ENCODE measurements around the gene NOL6.
"Not testable (repeated sequence)": the region's sequence is repeated elsewhere in the genome, so short reads cannot be mapped to it uniquely, and the experiment has no call there.

The NOL6 gene

DNA sequence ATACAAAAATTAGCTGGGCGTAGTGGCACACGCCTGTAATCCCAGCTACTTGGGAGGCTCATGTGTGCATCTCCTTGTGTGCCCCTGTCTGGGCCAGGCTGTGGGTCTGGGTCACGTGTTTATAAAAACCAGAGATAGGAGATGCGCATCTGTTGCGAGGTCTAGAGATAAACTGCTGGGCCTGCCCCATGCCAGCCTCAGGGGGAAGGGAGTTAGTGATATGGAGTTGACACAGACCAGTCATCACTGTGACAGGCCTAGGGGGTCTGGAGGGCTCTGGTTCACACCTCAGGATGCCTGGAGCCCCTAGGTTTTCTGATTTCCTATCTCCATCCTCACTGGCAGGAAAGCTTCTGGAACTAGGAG is 19.1 kb downstream of the NOL6 start:
- not testable (repeated sequence) for ATAC-seq
- TF ChIP-seq TCF4 (CRISPR knock-in tag; IDR thresholded peaks at IDR 0.05; ENCODE audit: borderline replicate concordance): peak; percentile 78; the same call in 1 of the 2 replicates

DNA sequence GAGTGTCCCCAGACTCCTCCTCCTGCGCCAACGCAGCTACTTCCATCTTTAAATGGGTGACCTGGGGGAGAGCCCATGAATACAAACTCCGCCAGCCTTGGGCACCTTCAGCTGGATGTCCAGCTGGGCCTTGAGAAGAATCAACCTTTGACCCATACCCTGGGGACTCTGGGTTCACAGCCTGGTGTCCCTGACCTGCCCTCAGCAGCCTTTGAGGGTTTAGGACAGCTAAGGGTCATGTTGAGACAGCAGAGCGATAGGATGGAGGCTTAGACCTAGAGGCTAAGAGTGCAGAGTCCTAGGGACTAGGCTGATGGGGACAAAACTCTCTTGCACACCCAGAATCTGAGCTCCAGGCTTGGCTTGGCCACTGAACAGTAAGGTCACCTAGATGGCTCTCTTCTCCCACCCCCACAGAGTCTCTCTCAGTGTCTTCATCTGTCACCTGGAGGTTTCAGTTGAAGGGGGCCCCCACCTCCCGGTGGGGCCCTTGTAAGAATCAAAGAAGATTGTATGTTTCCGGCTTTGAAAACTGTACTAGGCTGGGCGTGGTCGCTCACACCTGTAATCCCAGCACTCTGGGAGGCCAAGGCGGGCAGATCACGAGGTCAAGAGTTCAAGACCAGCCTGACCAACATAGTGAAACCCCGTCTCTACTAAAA is 19.6 kb downstream of the NOL6 start:
- TF ChIP-seq ZFP3 (CRISPR knock-in tag; IDR thresholded peaks at IDR 0.05) (no peak), TCF4 (CRISPR knock-in tag; IDR thresholded peaks at IDR 0.05; ENCODE audit: borderline replicate concordance) (no peak), ZC3H10 (CRISPR knock-in tag; IDR thresholded peaks at IDR 0.05) (no peak), PPARA (CRISPR knock-in tag; IDR thresholded peaks at IDR 0.05; ENCODE audit: borderline replicate concordance) (no peak), ZNF70 (CRISPR knock-in tag; IDR thresholded peaks at IDR 0.05) (no peak), ARNTL (CRISPR knock-in tag; IDR thresholded peaks at IDR 0.05; ENCODE audit: borderline replicate concordance, low read depth) (no peak), SNAI2 (CRISPR knock-in tag; IDR thresholded peaks at IDR 0.05) (no peak)
- TF ChIP-seq, protein P1, sequence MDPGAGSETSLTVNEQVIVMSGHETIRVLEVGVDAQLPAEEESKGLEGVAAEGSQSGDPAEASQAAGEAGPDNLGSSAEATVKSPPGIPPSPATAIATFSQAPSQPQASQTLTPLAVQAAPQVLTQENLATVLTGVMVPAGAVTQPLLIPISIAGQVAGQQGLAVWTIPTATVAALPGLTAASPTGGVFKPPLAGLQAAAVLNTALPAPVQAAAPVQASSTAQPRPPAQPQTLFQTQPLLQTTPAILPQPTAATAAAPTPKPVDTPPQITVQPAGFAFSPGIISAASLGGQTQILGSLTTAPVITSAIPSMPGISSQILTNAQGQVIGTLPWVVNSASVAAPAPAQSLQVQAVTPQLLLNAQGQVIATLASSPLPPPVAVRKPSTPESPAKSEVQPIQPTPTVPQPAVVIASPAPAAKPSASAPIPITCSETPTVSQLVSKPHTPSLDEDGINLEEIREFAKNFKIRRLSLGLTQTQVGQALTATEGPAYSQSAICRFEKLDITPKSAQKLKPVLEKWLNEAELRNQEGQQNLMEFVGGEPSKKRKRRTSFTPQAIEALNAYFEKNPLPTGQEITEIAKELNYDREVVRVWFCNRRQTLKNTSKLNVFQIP (CRISPR knock-in tag; IDR thresholded peaks at IDR 0.05; ENCODE audit: borderline replicate concordance, low read depth): no peak
- TF ChIP-seq, protein P2, sequence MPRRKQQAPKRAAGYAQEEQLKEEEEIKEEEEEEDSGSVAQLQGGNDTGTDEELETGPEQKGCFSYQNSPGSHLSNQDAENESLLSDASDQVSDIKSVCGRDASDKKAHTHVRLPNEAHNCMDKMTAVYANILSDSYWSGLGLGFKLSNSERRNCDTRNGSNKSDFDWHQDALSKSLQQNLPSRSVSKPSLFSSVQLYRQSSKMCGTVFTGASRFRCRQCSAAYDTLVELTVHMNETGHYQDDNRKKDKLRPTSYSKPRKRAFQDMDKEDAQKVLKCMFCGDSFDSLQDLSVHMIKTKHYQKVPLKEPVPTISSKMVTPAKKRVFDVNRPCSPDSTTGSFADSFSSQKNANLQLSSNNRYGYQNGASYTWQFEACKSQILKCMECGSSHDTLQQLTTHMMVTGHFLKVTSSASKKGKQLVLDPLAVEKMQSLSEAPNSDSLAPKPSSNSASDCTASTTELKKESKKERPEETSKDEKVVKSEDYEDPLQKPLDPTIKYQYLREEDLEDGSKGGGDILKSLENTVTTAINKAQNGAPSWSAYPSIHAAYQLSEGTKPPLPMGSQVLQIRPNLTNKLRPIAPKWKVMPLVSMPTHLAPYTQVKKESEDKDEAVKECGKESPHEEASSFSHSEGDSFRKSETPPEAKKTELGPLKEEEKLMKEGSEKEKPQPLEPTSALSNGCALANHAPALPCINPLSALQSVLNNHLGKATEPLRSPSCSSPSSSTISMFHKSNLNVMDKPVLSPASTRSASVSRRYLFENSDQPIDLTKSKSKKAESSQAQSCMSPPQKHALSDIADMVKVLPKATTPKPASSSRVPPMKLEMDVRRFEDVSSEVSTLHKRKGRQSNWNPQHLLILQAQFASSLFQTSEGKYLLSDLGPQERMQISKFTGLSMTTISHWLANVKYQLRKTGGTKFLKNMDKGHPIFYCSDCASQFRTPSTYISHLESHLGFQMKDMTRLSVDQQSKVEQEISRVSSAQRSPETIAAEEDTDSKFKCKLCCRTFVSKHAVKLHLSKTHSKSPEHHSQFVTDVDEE (CRISPR knock-in tag; IDR thresholded peaks at IDR 0.05): no peak
- TF ChIP-seq, protein P3, sequence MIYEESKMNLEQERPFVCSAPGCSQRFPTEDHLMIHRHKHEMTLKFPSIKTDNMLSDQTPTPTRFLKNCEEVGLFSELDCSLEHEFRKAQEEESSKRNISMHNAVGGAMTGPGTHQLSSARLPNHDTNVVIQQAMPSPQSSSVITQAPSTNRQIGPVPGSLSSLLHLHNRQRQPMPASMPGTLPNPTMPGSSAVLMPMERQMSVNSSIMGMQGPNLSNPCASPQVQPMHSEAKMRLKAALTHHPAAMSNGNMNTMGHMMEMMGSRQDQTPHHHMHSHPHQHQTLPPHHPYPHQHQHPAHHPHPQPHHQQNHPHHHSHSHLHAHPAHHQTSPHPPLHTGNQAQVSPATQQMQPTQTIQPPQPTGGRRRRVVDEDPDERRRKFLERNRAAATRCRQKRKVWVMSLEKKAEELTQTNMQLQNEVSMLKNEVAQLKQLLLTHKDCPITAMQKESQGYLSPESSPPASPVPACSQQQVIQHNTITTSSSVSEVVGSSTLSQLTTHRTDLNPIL (CRISPR knock-in tag; IDR thresholded peaks at IDR 0.05; ENCODE audit: low read depth): no peak
- no peak for ATAC-seq

DNA sequence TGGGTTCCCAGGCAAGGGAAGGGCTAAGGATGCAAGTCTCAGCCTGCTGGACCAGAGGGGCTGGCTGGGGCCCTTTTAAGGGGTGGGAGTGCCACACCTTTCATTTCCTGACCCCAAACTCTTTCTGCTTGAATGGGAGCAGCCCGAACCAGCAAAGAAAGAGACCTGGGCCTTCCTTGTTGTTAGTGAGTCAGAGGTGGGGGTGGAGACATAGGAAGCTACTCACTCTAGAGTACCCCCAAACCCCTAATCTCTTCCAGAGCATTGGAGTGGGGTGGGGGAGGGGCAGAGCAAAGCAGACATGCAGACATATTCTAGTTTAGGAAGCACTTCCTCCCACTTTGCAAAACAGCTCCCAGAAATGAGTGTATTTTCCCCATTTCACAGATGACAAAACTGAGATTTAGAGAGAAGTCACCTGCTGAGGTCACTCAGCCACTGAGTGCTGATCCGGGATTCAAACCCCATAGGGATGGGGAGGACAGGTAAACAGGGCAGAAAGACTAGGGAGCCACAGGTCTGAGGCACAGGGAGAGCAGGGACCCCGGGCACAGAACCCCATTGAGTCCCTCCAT is 20.4 kb downstream of the NOL6 start:
- ATAC-seq: no peak

More for the DNA sequence above, 20.4 kb downstream of the NOL6 start:
- TF ChIP-seq SNAI2 (CRISPR knock-in tag; IDR thresholded peaks at IDR 0.05) (no peak), ESRRG (CRISPR knock-in tag; IDR thresholded peaks at IDR 0.05) (no peak), ISL1 (CRISPR knock-in tag; IDR thresholded peaks at IDR 0.05) (no peak), CSDC2 (CRISPR knock-in tag; IDR thresholded peaks at IDR 0.05) (no peak), TOX (CRISPR knock-in tag; IDR thresholded peaks at IDR 0.05; ENCODE audit: borderline replicate concordance) (no peak), ZNF565 (CRISPR knock-in tag; conservative IDR thresholded peaks at IDR 0.05; ENCODE audit: low read depth) (no peak), ZNF8 (CRISPR knock-in tag; IDR thresholded peaks at IDR 0.05) (no peak), ZFP3 (CRISPR knock-in tag; IDR thresholded peaks at IDR 0.05) (no peak), RARB (CRISPR knock-in tag; IDR thresholded peaks at IDR 0.05) (no peak), ARNTL (CRISPR knock-in tag; IDR thresholded peaks at IDR 0.05; ENCODE audit: borderline replicate concordance, low read depth) (no peak), GLIS3 (CRISPR knock-in tag; IDR thresholded peaks at IDR 0.05) (no peak), TCF4 (CRISPR knock-in tag; IDR thresholded peaks at IDR 0.05; ENCODE audit: borderline replicate concordance) (no peak), ZFP30 (CRISPR knock-in tag; IDR thresholded peaks at IDR 0.05) (no peak)
- TF ChIP-seq, protein P3 (CRISPR knock-in tag; IDR thresholded peaks at IDR 0.05; ENCODE audit: low read depth): no peak
- TF ChIP-seq, protein P2 (CRISPR knock-in tag; IDR thresholded peaks at IDR 0.05): no peak
- TF ChIP-seq, protein P4, sequence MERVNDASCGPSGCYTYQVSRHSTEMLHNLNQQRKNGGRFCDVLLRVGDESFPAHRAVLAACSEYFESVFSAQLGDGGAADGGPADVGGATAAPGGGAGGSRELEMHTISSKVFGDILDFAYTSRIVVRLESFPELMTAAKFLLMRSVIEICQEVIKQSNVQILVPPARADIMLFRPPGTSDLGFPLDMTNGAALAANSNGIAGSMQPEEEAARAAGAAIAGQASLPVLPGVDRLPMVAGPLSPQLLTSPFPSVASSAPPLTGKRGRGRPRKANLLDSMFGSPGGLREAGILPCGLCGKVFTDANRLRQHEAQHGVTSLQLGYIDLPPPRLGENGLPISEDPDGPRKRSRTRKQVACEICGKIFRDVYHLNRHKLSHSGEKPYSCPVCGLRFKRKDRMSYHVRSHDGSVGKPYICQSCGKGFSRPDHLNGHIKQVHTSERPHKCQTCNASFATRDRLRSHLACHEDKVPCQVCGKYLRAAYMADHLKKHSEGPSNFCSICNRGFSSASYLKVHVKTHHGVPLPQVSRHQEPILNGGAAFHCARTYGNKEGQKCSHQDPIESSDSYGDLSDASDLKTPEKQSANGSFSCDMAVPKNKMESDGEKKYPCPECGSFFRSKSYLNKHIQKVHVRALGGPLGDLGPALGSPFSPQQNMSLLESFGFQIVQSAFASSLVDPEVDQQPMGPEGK (CRISPR knock-in tag; IDR thresholded peaks at IDR 0.05; ENCODE audit: borderline replicate concordance): no peak
- TF ChIP-seq, protein P5, sequence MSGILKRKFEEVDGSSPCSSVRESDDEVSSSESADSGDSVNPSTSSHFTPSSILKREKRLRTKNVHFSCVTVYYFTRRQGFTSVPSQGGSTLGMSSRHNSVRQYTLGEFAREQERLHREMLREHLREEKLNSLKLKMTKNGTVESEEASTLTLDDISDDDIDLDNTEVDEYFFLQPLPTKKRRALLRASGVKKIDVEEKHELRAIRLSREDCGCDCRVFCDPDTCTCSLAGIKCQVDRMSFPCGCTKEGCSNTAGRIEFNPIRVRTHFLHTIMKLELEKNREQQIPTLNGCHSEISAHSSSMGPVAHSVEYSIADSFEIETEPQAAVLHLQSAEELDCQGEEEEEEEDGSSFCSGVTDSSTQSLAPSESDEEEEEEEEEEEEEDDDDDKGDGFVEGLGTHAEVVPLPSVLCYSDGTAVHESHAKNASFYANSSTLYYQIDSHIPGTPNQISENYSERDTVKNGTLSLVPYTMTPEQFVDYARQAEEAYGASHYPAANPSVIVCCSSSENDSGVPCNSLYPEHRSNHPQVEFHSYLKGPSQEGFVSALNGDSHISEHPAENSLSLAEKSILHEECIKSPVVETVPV (CRISPR knock-in tag; IDR thresholded peaks at IDR 0.05): no peak

Measured in SK-N-SH treated with all-trans-retinoic acid at 6 μM for 48 hours (cell line).